8988T (cell line): ENCODE measurements around the gene CHRM2.

ENCODE experiments used
- DNase-seq: peaks from one replicate; pipeline ENCODE4 v3.0.0; 2011

Gene CHRM2

GRCh38 chr7:136897676-136898075 is 29.2 kb downstream of the CHRM2 start:
- no peak for DNase-seq

- DNase-seq = no peak
Measured at GRCh38 chr7:136900005-136900404, 31.6 kb downstream of the CHRM2 start.

- DNase-seq = no peak
Measured at GRCh38 chr7:136910771-136911170, 42.3 kb downstream of the CHRM2 start.

GRCh38 chr7:136911344-136911743 is 42.9 kb downstream of the CHRM2 start:
- no peak for DNase-seq

- no peak for DNase-seq
Measured at GRCh38 chr7:136912339-136912738, 43.9 kb downstream of the CHRM2 start.

- no peak for DNase-seq
Measured at GRCh38 chr7:136914016-136914415, 45.6 kb downstream of the CHRM2 start.

GRCh38 chr7:136919820-136920219 is 51.4 kb downstream of the CHRM2 start:
- no peak for DNase-seq

GRCh38 chr7:136923111-136923667 is 54.7 kb downstream of the CHRM2 start:
- no peak for DNase-seq

- no peak for DNase-seq
Measured at GRCh38 chr7:136925044-136925443, 56.6 kb downstream of the CHRM2 start.

- no peak for DNase-seq
Measured at GRCh38 chr7:136925556-136925955, 57.1 kb downstream of the CHRM2 start.

GRCh38 chr7:136931169-136931867 is 62.9 kb downstream of the CHRM2 start:
- DNase-seq = no peak

- DNase-seq = no peak
Measured at GRCh38 chr7:136937436-136937835, 69.0 kb downstream of the CHRM2 start.

- no peak for DNase-seq
Measured at GRCh38 chr7:136938476-136938875, 70.0 kb downstream of the CHRM2 start.

GRCh38 chr7:136940122-136940521 is 71.7 kb downstream of the CHRM2 start:
- no peak for DNase-seq

GRCh38 chr7:136940917-136941316 is 72.5 kb downstream of the CHRM2 start:
- no peak for DNase-seq

- no peak for DNase-seq
Measured at GRCh38 chr7:136941816-136942215, 73.4 kb downstream of the CHRM2 start.

GRCh38 chr7:136942401-136942800 is 73.9 kb downstream of the CHRM2 start:
- no peak for DNase-seq

- no peak for DNase-seq
Measured at GRCh38 chr7:136942994-136943393, 74.5 kb downstream of the CHRM2 start.

- no peak for DNase-seq
Measured at GRCh38 chr7:136947347-136947746, 78.9 kb downstream of the CHRM2 start.

GRCh38 chr7:136950331-136950730 is 81.9 kb downstream of the CHRM2 start:
- no peak for DNase-seq

- no peak for DNase-seq
Measured at GRCh38 chr7:136953386-136953785, 84.9 kb downstream of the CHRM2 start.

- DNase-seq = no peak
Measured at GRCh38 chr7:136956232-136956631, 87.8 kb downstream of the CHRM2 start.

- no peak for DNase-seq
Measured at GRCh38 chr7:136956671-136957070, 88.2 kb downstream of the CHRM2 start.

- DNase-seq = no peak
Measured at GRCh38 chr7:136957391-136957790, 88.9 kb downstream of the CHRM2 start.

- DNase-seq = no peak
Measured at GRCh38 chr7:136958016-136958415, 89.6 kb downstream of the CHRM2 start.
